Right atrium auricular region (tissue), 2 donors: ENCODE measurements around the gene MIDN. TPM values are rescaled to one million over a fixed set of nuclear protein-coding genes. Genes with fewer than 3 reads are reported as not detected.

ENCODE experiments used
- DNase-seq: peaks from one replicate; pipeline ENCODE4 v3.0.0-alpha.2; 2019; ENCODE audit warnings: low spot score
- H3K27ac ChIP-seq, 2 donors: fragments of 200-600 bp; sonication (generic); 1 replicate in 1 of 2; 2 replicates in 1 of 2; pipeline ENCODE4 v1.5.1; 2016 to 2019
- H3K27me3 ChIP-seq, 2 donors: fragments of 200-600 bp; sonication (generic); one replicate each; pipeline versions ENCODE4 v1.5.1 to v1.6.0; 2017 to 2019
- H3K36me3 ChIP-seq: fragments of 200-600 bp; sonication (generic); one replicate; pipeline ENCODE4 v1.5.1; 2016
- H3K4me1 ChIP-seq, 2 donors: fragments of 200-600 bp; sonication (generic); one replicate each; pipeline versions ENCODE4 v1.5.1 to v1.6.0; 2017 to 2019
- H3K4me3 ChIP-seq, 2 donors: fragments of 200-600 bp; sonication (generic); 1 replicate in 1 of 2; 2 replicates in 1 of 2; pipeline ENCODE4 v1.5.1; 2017 to 2019; ENCODE audit warnings: mild to moderate bottlenecking in 1 of 2, moderate library complexity in 1 of 2
- H3K9me3 ChIP-seq, 2 donors: fragments of 200-600 bp; sonication (generic); one replicate each; pipeline ENCODE4 v1.5.1; 2019
- CTCF ChIP-seq, 2 donors: fragments of 200-600 bp; sonication (generic); IDR thresholded peaks; one replicate each; pipeline ENCODE4 v1.5.1; 2019; ENCODE audit warnings: antibody characterized with exemption in 2 of 2
- total RNA-seq, 2 donors: library from RNA; depleted of rRNA; stranded (reverse); fragments of >200 nt; gene quantifications; one replicate each; pipeline ENCODE4 v1.1.0, GENCODE V29; 2016

Gene MIDN
- total RNA-seq, 2 donors from 2014 or later, result 42.1 to 42.2 TPM

GRCh38 chr19:1279782-1280341, 31.5 kb downstream of the MIDN start:
- TF ChIP-seq CTCF (IDR thresholded peaks at IDR 0.05), result peak; percentile 89 to 98
- H3K4me1 ChIP-seq, result peaks cover 0 to 14% of the 10 kb centered on the region in 2 donors
- peaks cover 0 to 6% of the 10 kb centered on the region in 2 donors for H3K27me3 ChIP-seq
- H3K4me3 ChIP-seq, result no peak overlapping the region
- DNase-seq, result peak; percentile 84
- H3K9me3 ChIP-seq, result no peaks in the 10 kb centered on the region
- peaks cover 13% of the 10 kb centered on the region for H3K36me3 ChIP-seq
- H3K27ac ChIP-seq, result no peak overlapping the region

DNA sequence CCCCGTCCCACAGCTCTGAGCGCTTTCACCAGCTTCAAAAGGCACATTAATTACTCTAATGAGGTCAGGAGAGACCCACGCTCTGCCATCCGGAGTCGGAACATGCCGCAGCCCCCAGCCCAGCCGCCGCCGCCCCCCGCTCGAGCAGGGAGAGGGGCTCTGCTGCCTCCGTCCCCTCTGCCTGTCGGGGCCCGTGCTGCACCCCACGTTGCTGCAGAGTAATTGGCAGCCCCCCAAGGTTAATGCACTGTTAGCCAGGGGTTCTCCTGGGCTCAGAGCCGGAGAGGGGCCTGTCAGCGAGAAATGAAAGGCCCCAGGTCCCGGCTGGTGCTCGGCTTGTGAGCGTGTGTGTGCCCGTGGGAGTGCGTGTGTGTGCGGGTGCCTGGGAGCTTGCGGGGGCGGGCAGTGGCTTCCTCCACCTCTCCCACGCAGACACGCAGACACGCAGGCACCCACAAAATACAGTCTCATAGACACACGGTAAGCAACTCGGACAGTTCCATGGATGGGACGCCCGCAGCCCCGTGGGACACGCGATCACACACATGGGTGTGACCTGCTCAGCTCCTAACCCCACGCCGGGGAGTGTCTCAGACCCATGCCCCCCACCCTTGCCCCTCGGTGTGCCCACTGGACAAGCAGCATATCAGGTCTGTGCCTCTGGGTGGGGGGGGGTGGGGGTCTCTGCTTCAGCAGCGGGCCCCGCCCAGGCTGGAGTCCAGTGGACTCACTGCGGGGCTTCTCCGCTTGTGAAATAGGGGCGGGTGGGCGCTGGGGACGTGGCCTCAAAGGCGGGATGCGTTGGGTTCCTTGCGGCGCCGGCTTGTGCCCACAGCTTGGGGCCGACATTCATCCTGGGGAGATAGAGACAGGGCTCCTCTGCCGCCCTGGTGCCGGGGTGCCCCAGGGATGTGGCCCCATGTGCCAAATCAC, 32.5 kb downstream of the MIDN start:
- H3K36me3 ChIP-seq, result peaks cover 9% of the 10 kb centered on the region
- no peak for DNase-seq
- H3K9me3 ChIP-seq, result no peaks in the 10 kb centered on the region
- peaks cover 0 to 12% of the 10 kb centered on the region in 2 donors for H3K27me3 ChIP-seq
- H3K4me3 ChIP-seq, result no peak overlapping the region
- no peak overlapping the region for H3K27ac ChIP-seq
- peaks cover 0 to 10% of the 10 kb centered on the region in 2 donors for H3K4me1 ChIP-seq
- no peak for TF ChIP-seq CTCF (IDR thresholded peaks at IDR 0.05)

DNA sequence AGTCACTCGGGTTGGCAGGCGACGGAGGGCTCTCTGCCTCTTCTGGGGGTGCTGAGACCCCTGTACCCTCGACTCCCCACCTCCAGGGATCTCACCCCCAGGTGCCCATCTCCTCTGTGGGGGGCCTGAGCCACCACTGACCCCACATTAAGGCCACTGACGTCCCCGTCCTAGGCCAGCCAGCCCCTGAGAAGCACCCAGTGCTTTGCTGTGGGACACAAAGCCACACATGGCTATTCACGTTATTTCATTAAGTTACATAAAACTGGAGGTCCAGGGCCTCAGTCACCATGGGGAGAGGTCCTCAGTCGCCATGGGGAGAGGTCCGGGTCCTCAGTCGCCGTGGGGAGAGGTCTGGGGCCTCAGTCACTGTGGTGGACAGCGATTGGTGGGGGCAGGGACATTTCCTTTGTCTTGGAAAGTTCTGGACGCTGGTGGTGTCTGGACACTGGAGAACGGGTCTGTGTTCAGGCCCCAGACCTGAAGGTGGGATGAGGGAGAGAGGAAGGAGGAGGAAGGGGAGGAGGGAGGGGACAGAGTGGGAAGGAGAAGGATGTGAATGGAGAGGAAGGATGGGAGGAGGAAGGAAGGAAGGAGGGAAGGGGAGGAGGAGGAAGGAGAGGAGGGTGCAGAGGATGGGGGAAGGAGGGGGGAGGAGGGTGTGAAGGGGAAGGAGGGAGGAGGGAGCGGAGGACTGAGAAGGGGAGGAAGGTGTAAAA, 33.3 kb downstream of the MIDN start:
- Histone ChIP-seq H3K4me3 (no peak overlapping the region), H3K27me3 (peaks cover 4 to 16% of the 10 kb centered on the region in 2 donors), H3K9me3 (no peaks in the 10 kb centered on the region), H3K36me3 (peaks cover 9% of the 10 kb centered on the region), H3K27ac (no peak overlapping the region), H3K4me1 (peaks cover 0 to 2% of the 10 kb centered on the region in 2 donors)
- no peak for DNase-seq
- TF ChIP-seq CTCF (IDR thresholded peaks at IDR 0.05), result no peak

DNA sequence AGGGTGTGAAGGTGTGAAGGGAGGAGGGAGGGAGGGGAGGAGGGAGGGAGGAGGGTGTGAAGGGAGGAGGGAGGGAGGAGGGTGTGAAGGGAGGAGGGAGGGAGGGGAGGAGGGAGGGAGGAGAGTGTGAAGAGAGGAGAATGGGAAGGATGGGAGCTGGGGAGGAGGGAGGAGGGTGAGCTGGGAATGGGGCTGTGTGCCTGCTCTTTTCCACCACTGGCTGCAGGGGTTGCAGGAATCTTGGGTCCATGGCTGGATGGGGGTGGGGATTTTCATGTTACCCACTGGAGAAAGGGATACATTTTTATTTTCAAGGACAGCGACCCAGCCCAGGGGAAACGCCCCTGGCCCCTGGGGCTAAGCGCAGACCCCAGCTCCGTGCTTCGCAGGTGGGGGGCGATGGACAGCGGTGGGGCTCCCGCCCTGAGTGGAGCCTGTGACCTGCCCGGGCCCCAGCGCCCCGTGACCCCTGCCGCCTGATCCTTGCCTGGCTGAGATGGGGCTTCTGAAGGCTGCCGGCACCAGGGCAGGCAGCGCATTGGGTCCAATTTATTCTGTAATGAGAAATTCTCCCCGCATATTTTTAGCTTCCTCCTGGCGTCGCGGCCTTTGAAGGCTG, 34.3 kb downstream of the MIDN start:
- Histone ChIP-seq H3K4me3 (no peak overlapping the region), H3K27ac (no peak overlapping the region), H3K9me3 (no peaks in the 10 kb centered on the region), H3K27me3 (peaks cover 8 to 26% of the 10 kb centered on the region in 2 donors), H3K36me3 (peaks cover 9% of the 10 kb centered on the region), H3K4me1 (peaks cover 0 to 6% of the 10 kb centered on the region in 2 donors)
- DNase-seq, result no peak
- TF ChIP-seq CTCF (IDR thresholded peaks at IDR 0.05), result no peak

GRCh38 chr19:1283207-1283916, 35.0 kb downstream of the MIDN start:
- H3K27me3 ChIP-seq, result peaks cover 8 to 28% of the 10 kb centered on the region in 2 donors

More at GRCh38 chr19:1283207-1283916, 35.0 kb downstream of the MIDN start:
- no peak for DNase-seq
- no peaks in the 10 kb centered on the region for H3K9me3 ChIP-seq
- peaks cover 9% of the 10 kb centered on the region for H3K36me3 ChIP-seq
- H3K27ac ChIP-seq, result no peak overlapping the region
- H3K4me1 ChIP-seq, result peaks cover 0 to 6% of the 10 kb centered on the region in 2 donors
- no peak overlapping the region for H3K4me3 ChIP-seq
- TF ChIP-seq CTCF (IDR thresholded peaks at IDR 0.05), result no peak
